ENCODE results near the gene NLRC5. TPM values are rescaled to one million over a fixed set of nuclear protein-coding genes. Genes with fewer than 3 reads are reported as not detected.
"Not testable (repeated sequence)": the region's sequence is repeated elsewhere in the genome, so short reads cannot be mapped to it uniquely, and the experiment has no call there.

The NLRC5 gene
- total RNA-seq, 2 donors from 2014 or later = 8.3 to 23.4 TPM

DNA sequence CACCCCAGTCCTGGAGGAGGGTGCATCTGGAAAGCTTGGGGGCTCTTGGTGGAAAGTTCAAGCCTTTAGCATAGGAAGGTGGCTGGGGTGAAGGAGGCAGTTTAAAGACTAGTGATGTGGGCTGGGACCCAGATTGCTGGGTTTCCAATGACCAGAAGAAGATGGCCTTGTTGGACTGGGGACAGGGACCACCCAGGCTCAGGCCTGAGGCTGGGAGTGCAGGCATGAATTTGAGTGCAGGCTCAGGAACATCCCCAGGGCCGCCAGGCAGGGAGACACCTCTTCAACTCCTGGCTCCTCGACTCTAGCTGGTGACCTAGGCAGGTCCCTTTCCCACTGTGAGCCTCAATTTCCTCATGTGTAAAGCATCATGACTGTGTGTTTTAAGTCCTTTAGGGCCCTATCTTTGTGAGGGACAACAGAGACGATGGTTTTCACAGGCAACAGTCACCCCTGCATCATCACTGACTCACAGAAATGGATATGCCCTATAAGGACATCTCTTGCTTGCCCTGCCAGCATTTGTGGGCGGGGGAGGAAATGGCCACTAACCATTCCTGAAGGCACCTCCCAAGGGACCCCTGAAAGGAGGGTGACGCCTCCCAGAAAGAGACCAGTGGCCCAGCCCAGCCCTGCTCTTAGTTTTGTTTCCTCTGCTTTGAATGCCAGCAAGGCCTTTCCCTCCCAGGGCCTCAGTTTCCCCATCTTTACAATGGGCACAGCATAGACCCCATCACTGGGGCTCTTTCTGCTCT lies 11.1 kb downstream of the NLRC5 start:
- H3K4me3 ChIP-seq = no peak overlapping the region
- H3K9me3 ChIP-seq = no peaks in the 10 kb centered on the region
- intact Hi-C loops (cut with DNase I) = no loop called here
- no peaks in the 10 kb centered on the region for H3K4me1 ChIP-seq
- DNase-seq (peak in 3 of 4 donors; percentile 25 to 49 (median 43)), ATAC-seq (peak; percentile 42)
- WGBS, 2 donors = 54 to 59% methylated on average over 3 to 5 of the region's 5 CpGs
- no peaks in the 10 kb centered on the region for H3K27me3 ChIP-seq
- TF ChIP-seq, protein P1, sequence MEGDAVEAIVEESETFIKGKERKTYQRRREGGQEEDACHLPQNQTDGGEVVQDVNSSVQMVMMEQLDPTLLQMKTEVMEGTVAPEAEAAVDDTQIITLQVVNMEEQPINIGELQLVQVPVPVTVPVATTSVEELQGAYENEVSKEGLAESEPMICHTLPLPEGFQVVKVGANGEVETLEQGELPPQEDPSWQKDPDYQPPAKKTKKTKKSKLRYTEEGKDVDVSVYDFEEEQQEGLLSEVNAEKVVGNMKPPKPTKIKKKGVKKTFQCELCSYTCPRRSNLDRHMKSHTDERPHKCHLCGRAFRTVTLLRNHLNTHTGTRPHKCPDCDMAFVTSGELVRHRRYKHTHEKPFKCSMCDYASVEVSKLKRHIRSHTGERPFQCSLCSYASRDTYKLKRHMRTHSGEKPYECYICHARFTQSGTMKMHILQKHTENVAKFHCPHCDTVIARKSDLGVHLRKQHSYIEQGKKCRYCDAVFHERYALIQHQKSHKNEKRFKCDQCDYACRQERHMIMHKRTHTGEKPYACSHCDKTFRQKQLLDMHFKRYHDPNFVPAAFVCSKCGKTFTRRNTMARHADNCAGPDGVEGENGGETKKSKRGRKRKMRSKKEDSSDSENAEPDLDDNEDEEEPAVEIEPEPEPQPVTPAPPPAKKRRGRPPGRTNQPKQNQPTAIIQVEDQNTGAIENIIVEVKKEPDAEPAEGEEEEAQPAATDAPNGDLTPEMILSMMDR (IDR thresholded peaks at IDR 0.05) = no peak
- no peak for TF ChIP-seq POLR2A (IDR thresholded peaks at IDR 0.05)
- H3K36me3 ChIP-seq (replicated peaks in 1 of 2; ENCODE audit: insufficient read depth in 1 of 2, low read depth in 2 of 2) = no peaks in the 10 kb centered on the region
- H3K27ac ChIP-seq = peak overlapping the region in 2 of 4 donors; percentile 19 to 33

DNA sequence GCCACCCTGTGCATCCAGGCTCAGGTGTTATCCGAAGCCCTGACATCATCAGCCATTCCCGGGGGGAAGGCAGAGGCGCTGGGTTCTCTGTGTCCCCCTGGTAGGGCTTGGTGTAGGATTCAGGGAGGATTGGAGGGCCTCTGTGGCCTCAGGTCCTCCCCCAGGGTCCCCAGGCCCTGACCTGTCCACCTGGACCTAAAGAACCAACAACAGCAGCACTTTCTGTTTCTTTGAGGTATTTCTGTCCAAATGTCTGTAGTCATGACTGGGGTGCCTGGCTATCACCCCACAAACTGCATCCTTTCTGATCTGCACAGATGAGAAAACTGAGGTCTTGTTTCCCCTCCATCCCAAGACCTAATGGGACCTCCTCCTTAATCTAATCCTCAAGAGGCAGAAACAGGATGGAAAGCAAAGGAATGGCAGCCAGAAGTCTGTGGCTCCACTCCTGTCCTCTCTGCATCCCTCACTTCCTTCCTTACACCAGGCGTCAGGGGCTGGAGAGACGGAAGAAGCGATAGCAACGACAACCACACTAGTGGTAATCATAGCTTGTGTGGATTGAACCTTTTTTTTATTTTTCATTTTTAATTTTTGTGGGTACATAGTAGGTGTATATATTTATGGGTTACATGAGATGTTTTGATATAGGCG lies 11.8 kb downstream of the NLRC5 start:
- Histone ChIP-seq H3K9me3 (no peaks in the 10 kb centered on the region), H3K27me3 (no peaks in the 10 kb centered on the region), H3K36me3 (replicated peaks in 1 of 2; ENCODE audit: insufficient read depth in 1 of 2, low read depth in 2 of 2) (no peaks in the 10 kb centered on the region), H3K4me3 (no peak overlapping the region), H3K4me1 (no peaks in the 10 kb centered on the region), H3K27ac (no peak overlapping the region)
- intact Hi-C loops (cut with DNase I) = no loop called here
- ATAC-seq (no peak), DNase-seq (no peak)
- no peak for TF ChIP-seq POLR2A (IDR thresholded peaks at IDR 0.05)
- TF ChIP-seq, protein P1 (IDR thresholded peaks at IDR 0.05) = no peak
- whole genome bisulfite sequencing, 2 donors = 67 to 89% methylated on average over 6 to 8 of the region's 8 CpGs

DNA sequence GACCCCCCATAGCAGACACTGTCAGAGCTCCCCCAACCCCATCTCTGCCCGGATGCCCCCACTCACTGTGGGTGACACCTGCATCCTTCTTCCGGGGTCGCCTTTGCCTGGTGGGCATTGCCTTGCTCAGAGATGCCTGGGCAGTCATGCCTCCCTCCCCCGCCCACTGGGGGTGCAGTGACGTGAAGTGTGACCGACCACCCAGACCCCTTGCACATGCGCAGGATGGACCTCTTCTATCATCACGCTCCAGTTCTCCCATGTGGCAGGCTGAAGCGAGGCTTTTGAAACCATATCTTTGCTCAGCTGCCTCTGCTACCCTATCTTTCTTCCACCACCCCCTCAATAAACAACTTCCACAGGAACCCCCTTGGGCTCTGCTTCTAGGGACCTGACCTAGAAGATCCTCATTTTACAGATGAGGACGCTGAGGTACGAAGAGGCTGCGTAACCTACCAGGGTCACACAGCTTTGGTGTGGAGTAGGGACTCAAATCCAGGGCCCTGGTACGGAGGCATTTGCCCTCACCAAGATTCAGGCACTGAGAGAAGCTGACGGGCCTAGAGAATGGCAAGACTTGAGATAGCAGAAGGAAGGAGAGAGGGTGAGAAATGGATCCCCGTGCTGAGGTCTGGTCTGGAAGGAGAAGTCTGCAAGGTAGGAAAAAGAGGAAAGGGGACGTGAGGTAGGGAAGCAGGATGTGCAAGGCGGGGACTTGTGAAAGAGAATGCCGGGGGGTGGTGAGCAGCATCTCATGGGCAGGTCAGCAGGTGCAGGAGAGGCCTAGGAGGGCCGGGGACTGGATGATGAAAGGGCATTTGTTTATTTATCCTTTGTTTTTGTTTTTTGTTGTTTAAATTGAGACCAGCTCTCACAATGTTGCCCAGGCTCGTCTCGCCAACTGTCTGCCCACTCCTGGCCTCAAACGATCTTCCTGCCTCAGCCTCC lies 14.4 kb downstream of the NLRC5 start:
- H3K4me3 ChIP-seq = no peak overlapping the region
- no peak overlapping the region for H3K27ac ChIP-seq
- no peak for DNase-seq
- H3K36me3 ChIP-seq (replicated peaks in 1 of 2; ENCODE audit: insufficient read depth in 1 of 2, low read depth in 2 of 2) = no peaks in the 10 kb centered on the region
- H3K9me3 ChIP-seq = no peaks in the 10 kb centered on the region
- ATAC-seq = no peak
- H3K4me1 ChIP-seq = no peaks in the 10 kb centered on the region
- intact Hi-C loops (cut with DNase I) = no loop called here
- TF ChIP-seq POLR2A (IDR thresholded peaks at IDR 0.05) = no peak
- TF ChIP-seq, protein P1 (IDR thresholded peaks at IDR 0.05) = no peak
- WGBS, 2 donors = 73 to 80% methylated on average over 19 to 22 of the region's 22 CpGs
- H3K27me3 ChIP-seq = no peaks in the 10 kb centered on the region

DNA sequence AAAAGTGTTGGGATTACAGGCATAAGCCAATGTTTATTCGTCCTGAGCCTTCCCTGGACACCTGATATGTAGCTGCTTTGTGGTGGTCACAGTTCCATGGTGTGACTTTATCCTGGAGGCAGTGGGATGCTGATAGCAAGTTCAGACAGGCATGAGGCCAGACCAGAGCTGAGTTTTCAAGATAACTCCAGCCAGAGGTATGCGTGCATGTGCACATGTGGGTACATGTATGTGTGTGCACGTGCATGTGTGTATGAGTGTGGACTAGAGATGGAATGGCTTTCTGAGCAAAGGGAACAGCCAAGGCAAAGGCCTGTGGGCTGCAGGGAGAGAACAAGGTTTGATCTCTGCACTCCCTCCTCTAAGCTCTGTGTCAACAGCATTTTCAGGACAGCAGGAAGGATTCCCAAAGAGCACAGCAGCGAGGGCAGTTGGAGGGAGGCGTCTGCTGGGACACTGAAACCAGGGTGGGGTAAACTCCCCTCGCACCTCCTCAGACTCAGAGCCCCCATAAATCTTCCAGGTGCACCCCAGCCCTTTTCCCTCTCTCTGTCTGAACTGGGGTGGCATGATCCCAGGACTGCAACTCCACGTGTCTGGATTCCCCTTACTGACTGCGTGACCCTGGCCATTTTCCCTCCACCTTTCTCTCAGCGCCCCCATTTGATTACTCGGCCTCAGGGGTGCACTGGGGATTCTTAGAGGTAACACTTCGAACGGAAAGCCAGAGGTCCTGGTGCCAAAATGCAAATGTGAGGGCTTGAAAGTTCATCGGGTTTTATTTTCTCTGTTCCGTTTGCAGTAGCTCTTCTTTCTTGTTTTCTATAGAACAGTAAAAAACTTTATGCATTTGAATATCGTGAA lies 15.3 kb downstream of the NLRC5 start:
- no peaks in the 10 kb centered on the region for H3K9me3 ChIP-seq
- ATAC-seq = no peak
- H3K27ac ChIP-seq = no peak overlapping the region
- H3K36me3 ChIP-seq (replicated peaks in 1 of 2; ENCODE audit: insufficient read depth in 1 of 2, low read depth in 2 of 2) = no peaks in the 10 kb centered on the region
- no peaks in the 10 kb centered on the region for H3K27me3 ChIP-seq
- WGBS, 2 donors = 66 to 73% methylated on average over 13 to 15 of the region's 15 CpGs
- H3K4me3 ChIP-seq = no peak overlapping the region
- TF ChIP-seq, protein P1 (IDR thresholded peaks at IDR 0.05) = no peak
- no peak for TF ChIP-seq POLR2A (IDR thresholded peaks at IDR 0.05)
- no peak for DNase-seq
- intact Hi-C loops (cut with DNase I) = no loop called here
- H3K4me1 ChIP-seq = no peaks in the 10 kb centered on the region

DNA sequence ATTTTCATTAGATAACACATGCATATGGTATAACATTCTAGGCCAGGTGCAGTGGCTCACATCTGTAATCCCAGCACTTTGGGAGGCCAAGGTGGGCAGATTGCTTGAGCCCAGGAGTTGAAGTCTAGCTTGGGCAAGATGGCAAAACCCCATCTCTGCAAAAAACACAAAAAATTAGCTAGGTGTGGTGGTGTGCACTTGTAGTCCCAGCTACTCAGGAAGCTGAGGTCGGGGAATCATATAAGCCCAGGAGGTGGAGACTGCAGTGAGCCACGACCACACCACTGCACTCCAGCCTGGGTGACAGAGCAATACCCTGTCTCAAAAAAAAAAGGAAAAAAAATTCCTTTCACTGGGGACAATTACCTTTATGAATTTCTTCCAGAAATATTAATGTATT lies 16.2 kb downstream of the NLRC5 start:
- ATAC-seq; intact Hi-C loops (cut with DNase I); DNase-seq; H3K36me3 ChIP-seq (replicated peaks in 1 of 2; ENCODE audit: insufficient read depth in 1 of 2, low read depth in 2 of 2); H3K27me3 ChIP-seq; H3K27ac ChIP-seq; H3K4me1 ChIP-seq; H3K9me3 ChIP-seq; H3K4me3 ChIP-seq: not testable (repeated sequence)
- WGBS, 2 donors = 62 to 64% methylated on average over 2 of the region's 2 CpGs

Data from body of pancreas (tissue), 4 donors.